ENCODE measurements around the gene POMT1. TPM values are rescaled to one million over a fixed set of nuclear protein-coding genes. Genes with fewer than 3 reads are reported as not detected.

The POMT1 gene
- total RNA-seq, 2 donors from 2014 or later = 22.1 to 34.6 TPM

GRCh38 chr9:131461166-131461565 lies 41.6 kb upstream of the POMT1 start:
- WGBS, 2 donors = 90 to 100% methylated on average over 1 of the region's 1 CpG
- peaks cover 10 to 55% of the 10 kb centered on the region in 2 donors for H3K36me3 ChIP-seq (replicated peaks in 1 of 2; ENCODE audit: insufficient read depth in 1 of 2, low read depth in 2 of 2)
- no peaks in the 10 kb centered on the region for H3K9me3 ChIP-seq
- no peaks in the 10 kb centered on the region for H3K27me3 ChIP-seq
- intact Hi-C loops (cut with DNase I) = no loop called here
- H3K4me3 ChIP-seq = no peak overlapping the region
- ATAC-seq (no peak), DNase-seq (no peak)
- no peak overlapping the region for H3K27ac ChIP-seq
- H3K4me1 ChIP-seq = no peaks in the 10 kb centered on the region
- no peak for TF ChIP-seq POLR2A (IDR thresholded peaks at IDR 0.05)
- TF ChIP-seq CTCF (IDR thresholded peaks at IDR 0.05) = no peak

GRCh38 chr9:131464354-131465000 lies 38.2 kb upstream of the POMT1 start:
- H3K9me3 ChIP-seq = no peaks in the 10 kb centered on the region
- DNase-seq (no peak), ATAC-seq (no peak)
- H3K4me1 ChIP-seq = no peaks in the 10 kb centered on the region
- H3K27ac ChIP-seq = no peak overlapping the region
- WGBS, 2 donors = 81 to 84% methylated on average over 22 to 24 of the region's 24 CpGs
- no peak overlapping the region for H3K4me3 ChIP-seq
- intact Hi-C loops (cut with DNase I) = no loop called here
- TF ChIP-seq POLR2A (IDR thresholded peaks at IDR 0.05) (no peak), CTCF (IDR thresholded peaks at IDR 0.05) (no peak)
- H3K27me3 ChIP-seq = no peaks in the 10 kb centered on the region
- peaks cover 0 to 51% of the 10 kb centered on the region in 2 donors for H3K36me3 ChIP-seq (replicated peaks in 1 of 2; ENCODE audit: insufficient read depth in 1 of 2, low read depth in 2 of 2)

- TF ChIP-seq POLR2A (IDR thresholded peaks at IDR 0.05) (no peak), CTCF (IDR thresholded peaks at IDR 0.05) (no peak)
- no peak overlapping the region for H3K4me3 ChIP-seq
- no peak for ATAC-seq
- no peaks in the 10 kb centered on the region for H3K4me1 ChIP-seq
- H3K9me3 ChIP-seq = no peaks in the 10 kb centered on the region
- peaks cover 0 to 54% of the 10 kb centered on the region in 2 donors for H3K36me3 ChIP-seq (replicated peaks in 1 of 2; ENCODE audit: insufficient read depth in 1 of 2, low read depth in 2 of 2)
- no peak for DNase-seq
- intact Hi-C loops (cut with DNase I) = no loop called here
- WGBS, 2 donors = 85 to 95% methylated on average over 6 of the region's 6 CpGs
- no peak overlapping the region for H3K27ac ChIP-seq
- no peaks in the 10 kb centered on the region for H3K27me3 ChIP-seq
Observed at GRCh38 chr9:131465401-131465800, 37.3 kb upstream of the POMT1 start.

- no peak for ATAC-seq
- WGBS, 2 donors = 71 to 78% methylated on average over 8 to 13 of the region's 13 CpGs
- Histone ChIP-seq H3K27me3 (no peaks in the 10 kb centered on the region), H3K9me3 (no peaks in the 10 kb centered on the region), H3K4me3 (no peak overlapping the region), H3K36me3 (replicated peaks in 1 of 2; ENCODE audit: insufficient read depth in 1 of 2, low read depth in 2 of 2) (peaks cover 5 to 57% of the 10 kb centered on the region in 2 donors), H3K27ac (no peak overlapping the region), H3K4me1 (no peaks in the 10 kb centered on the region)
- DNase-seq = peak in 2 of 4 donors; percentile 38 to 40
- no peak for TF ChIP-seq POLR2A (IDR thresholded peaks at IDR 0.05)
- no peak for TF ChIP-seq CTCF (IDR thresholded peaks at IDR 0.05)
- intact Hi-C loops (cut with DNase I) = no loop called here
Observed at GRCh38 chr9:131467214-131467935, 35.3 kb upstream of the POMT1 start.

Data from body of pancreas (tissue), 4 donors.